SK-N-SH (cell line): Measurements from ENCODE around the gene FMNL1. TPM values are rescaled to one million over a fixed set of nuclear protein-coding genes. Genes with fewer than 3 reads are reported as not detected.

Experiments used
- CTCF ChIA-PET: fragments of 300-600, 350-600 bp; formaldehyde crosslinking; extraction: SDS; loops from one replicate; lab custom pipeline; 2021; lab: Yijun Ruan, JAX
- POLR2A ChIA-PET: fragments of 350-600 bp; sonication (Branson Sonifier 250); formaldehyde crosslinking; extraction: SDS; loops from one replicate; lab custom pipeline; 2020; ENCODE audit warnings: antibody characterized with exemption, inconsistent platforms; lab: Yijun Ruan, JAX
- DNase-seq: peaks from one replicate; pipeline ENCODE4 v3.0.0; 2012
- H2AFZ ChIP-seq: fragments of 200-600 bp; sonication (generic); 2 replicates; pipeline ENCODE4 v1.8.1; 2016; ENCODE audit warnings: antibody characterized with exemption, mild to moderate bottlenecking, low read depth
- H3F3A ChIP-seq: fragments of 200-600 bp; sonication (generic); replicated peaks from 2 replicates; pipeline ENCODE3; 2016; ENCODE audit warnings: antibody characterized with exemption, mild to moderate bottlenecking; ENCODE audit not compliant: insufficient read depth
- H3K27ac ChIP-seq, 2 experiments: fragments of 200-500 bp in 1 of 2; fragments of 200-600 bp in 1 of 2; sonication (Bioruptor generic) in 1 of 2; sonication (generic), shearing (Covaris generic) in 1 of 2; 2 replicates each; pipeline versions ENCODE4 v1.5.1 to v1.6.1; 2014 to 2016; ENCODE audit warnings: low read depth in 2 of 2, inconsistent platforms in 1 of 2, low read length in 1 of 2, mild to moderate bottlenecking in 1 of 2, mixed read lengths in 1 of 2
- H3K27me3 ChIP-seq: fragments of 200-600 bp; sonication (generic), shearing (Covaris generic); 2 replicates; pipeline ENCODE4 v1.6.1; 2016; ENCODE audit warnings: mixed run types; ENCODE audit not compliant: insufficient read depth
- H3K36me3 ChIP-seq, 2 experiments: fragments of 200-500 bp in 1 of 2; fragments of 200-600 bp in 1 of 2; sonication (Bioruptor generic) in 1 of 2; sonication (generic) in 1 of 2; replicated peaks in 1 of 2; 2 replicates each; pipeline versions ENCODE3 to v1.5.1; 2014 to 2016; ENCODE audit warnings: low read length in 1 of 2, mild to moderate bottlenecking in 1 of 2; ENCODE audit not compliant: insufficient read depth in 2 of 2, control insufficient read depth in 1 of 2
- H3K4me1 ChIP-seq, 2 experiments: fragments of 200-500 bp in 1 of 2; fragments of 200-600 bp in 1 of 2; sonication (Bioruptor generic) in 1 of 2; sonication (generic), shearing (Covaris generic) in 1 of 2; 2 replicates each; pipeline versions ENCODE4 v1.5.1 to v1.6.1; 2014 to 2016; ENCODE audit warnings: low read depth in 1 of 2, low read length in 1 of 2, mixed run types in 1 of 2; ENCODE audit not compliant: insufficient read depth in 2 of 2, control insufficient read depth in 1 of 2
- H3K4me2 ChIP-seq: fragments of 200-600 bp; sonication (generic), shearing (Covaris generic); 2 replicates; pipeline ENCODE4 v1.6.1; 2017; ENCODE audit warnings: mixed run types
- H3K4me3 ChIP-seq, 2 experiments: fragments of 200-500 bp in 1 of 2; fragments of 200-600 bp in 1 of 2; sonication (Bioruptor generic) in 1 of 2; sonication (generic), shearing (Covaris generic) in 1 of 2; 2 replicates each; pipeline versions ENCODE4 v1.5.1 to v1.8.1; 2014 to 2016; ENCODE audit warnings: low read depth in 2 of 2, inconsistent platforms in 1 of 2, low read length in 1 of 2, mild to moderate bottlenecking in 1 of 2, mixed read lengths in 1 of 2, moderate library complexity in 1 of 2
- H3K79me2 ChIP-seq: fragments of 200-600 bp; sonication (generic); 2 replicates; pipeline ENCODE4 v1.8.1; 2017; ENCODE audit warnings: mild to moderate bottlenecking; ENCODE audit not compliant: insufficient read depth
- H3K9ac ChIP-seq: fragments of 200-600 bp; sonication (generic); 2 replicates; pipeline ENCODE4 v1.6.1; 2017; ENCODE audit warnings: mixed run types
- H3K9me2 ChIP-seq: fragments of 200-600 bp; sonication (generic); 2 replicates; pipeline ENCODE4 v1.6.1; 2017; ENCODE audit warnings: mixed run types
- H3K9me3 ChIP-seq: fragments of 200-600 bp; sonication (generic); 2 replicates; pipeline ENCODE4 v1.6.1; 2017; ENCODE audit warnings: mixed run types, mild to moderate bottlenecking, moderate library complexity
- H4K20me1 ChIP-seq: fragments of 200-600 bp; sonication (generic); 2 replicates; pipeline ENCODE4 v1.6.1; 2017; ENCODE audit warnings: mild to moderate bottlenecking, mixed run types; ENCODE audit not compliant: insufficient read depth
- EP300 ChIP-seq, 2 experiments: IDR thresholded peaks; 2 replicates each; pipeline versions ENCODE4 v1.4.0 to v1.6.1; 2012; ENCODE audit warnings: borderline replicate concordance in 1 of 2, low read depth in 1 of 2, low read length in 1 of 2
- GATA2 ChIP-seq: sonication (generic); formaldehyde crosslinking; IDR thresholded peaks from 2 replicates; pipeline ENCODE4 v1.5.0; 2020; ENCODE audit warnings: mild to moderate bottlenecking, missing genetic modification reagents
- NFIC ChIP-seq: IDR thresholded peaks from 2 replicates; pipeline ENCODE4 v1.4.0; 2012; ENCODE audit warnings: borderline replicate concordance
- POLR2AphosphoS5 ChIP-seq: IDR thresholded peaks from 2 replicates; pipeline ENCODE4 v1.6.1; 2012; ENCODE audit warnings: low read depth, low read length
- RAD21 ChIP-seq: IDR thresholded peaks from 2 replicates; pipeline ENCODE4 v1.6.1; 2012; ENCODE audit warnings: mild to moderate bottlenecking, low read length
- SMC3 ChIP-seq: IDR thresholded peaks from 2 replicates; pipeline ENCODE4 v1.6.1; 2012; ENCODE audit warnings: low read depth, low read length, improper control_type of control experiment
- TAF1 ChIP-seq: IDR thresholded peaks from 2 replicates; pipeline ENCODE4 v1.6.1; 2012; ENCODE audit warnings: low read depth, mild to moderate bottlenecking, low read length, moderate library complexity, borderline replicate concordance
- ZBTB33 ChIP-seq: IDR thresholded peaks from 2 replicates; pipeline ENCODE4 v1.4.0; 2012; ENCODE audit warnings: low read depth, borderline replicate concordance
- WGBS: methylation state at CpG from one replicate; pipeline ENCODE4 v1.1.6; 2017; ENCODE audit warnings: low lambda C conversion rate; 5-methylcytosine and 5-hydroxymethylcytosine counted together
- polyA plus RNA-seq, 3 experiments: library from polyadenylated mRNA; depleted of rRNA; stranded (reverse); fragments of >200 nt; gene quantifications; 2 replicates each; pipeline ENCODE4 v1.2.3, GENCODE V29; 2012

FMNL1 gene
- polyA plus RNA-seq, 1 of the 3 experiments (the other 2 are of a cell fraction) = 2.8 TPM

- DNase-seq = no peak
- TF ChIP-seq RAD21 = no peak
- no peak overlapping the region for H3K9ac ChIP-seq
- no peaks in the 10 kb centered on the region for H4K20me1 ChIP-seq
- no peaks in the 10 kb centered on the region for H3K36me3 ChIP-seq
- H3K79me2 ChIP-seq = no peaks in the 10 kb centered on the region
- H3K4me1 ChIP-seq = no peaks in the 10 kb centered on the region; a peak in 1 of 4 replicates
- no peaks in the 10 kb centered on the region for H3K27me3 ChIP-seq
- POLR2A ChIA-PET = no interaction called here
- no peak overlapping the region for H3K4me3 ChIP-seq
- peaks cover 21% of the 10 kb centered on the region for H3F3A ChIP-seq
- H3K27ac ChIP-seq = no peak overlapping the region
- H3K9me2 ChIP-seq = no peaks in the 10 kb centered on the region
- no peak overlapping the region for H3K4me2 ChIP-seq
- CTCF ChIA-PET = interaction anchor here (1.0 to 3.4 kb wide), 3 partner anchors 10 to 52 kb away, joined by 3 to 8 read pairs (median 8); no protein-coding TSS in a partner anchor
- 89% methylated on average over 14 of the region's 16 CpGs for WGBS
- H2AFZ ChIP-seq = no peak overlapping the region
- no peaks in the 10 kb centered on the region for H3K9me3 ChIP-seq
Observed at GRCh38 chr17:45257115-45257514, 35.4 kb downstream of the FMNL1 start.

GRCh38 chr17:45258981-45259380, 37.3 kb downstream of the FMNL1 start:
- Histone ChIP-seq H3K4me1 (no peaks in the 10 kb centered on the region; a peak in 1 of 4 replicates), H3K79me2 (no peaks in the 10 kb centered on the region), H3K27me3 (no peaks in the 10 kb centered on the region), H3F3A (peaks cover 21% of the 10 kb centered on the region), H3K27ac (no peak overlapping the region), H3K9ac (no peak overlapping the region), H4K20me1 (peaks cover 9% of the 10 kb centered on the region; the same call in 1 of the 2 replicates), H2AFZ (no peak overlapping the region), H3K4me3 (no peak overlapping the region), H3K4me2 (no peak overlapping the region), H3K9me2 (no peaks in the 10 kb centered on the region), H3K9me3 (no peaks in the 10 kb centered on the region), H3K36me3 (peaks cover 5 to 10% of the 10 kb centered on the region in 2 experiments)
- ChIA-PET POLR2A (no interaction called here), CTCF (interaction anchor here (1.0 to 3.4 kb wide), 7 partner anchors 10 to 136 kb away, joined by 3 to 8 read pairs (median 5); no protein-coding TSS in a partner anchor)
- 66% methylated on average over 5 of the region's 5 CpGs for WGBS
- no peak for DNase-seq
- TF ChIP-seq POLR2AphosphoS5 (no peak), NFIC (no peak), TAF1 (no peak), GATA2 (CRISPR knock-in tag) (no peak)

GRCh38 chr17:45260204-45260783, 38.6 kb downstream of the FMNL1 start:
- Histone ChIP-seq H3K79me2 (no peaks in the 10 kb centered on the region), H3K9me2 (no peaks in the 10 kb centered on the region), H3K36me3 (peaks cover 18 to 21% of the 10 kb centered on the region in 2 experiments), H3K4me1 (no peaks in the 10 kb centered on the region; a peak in 1 of 4 replicates), H4K20me1 (peaks cover 23% of the 10 kb centered on the region), H3K4me3 (no peak overlapping the region), H2AFZ (no peak overlapping the region), H3F3A (peaks cover 26% of the 10 kb centered on the region), H3K27me3 (no peaks in the 10 kb centered on the region), H3K9me3 (no peaks in the 10 kb centered on the region), H3K4me2 (no peak overlapping the region), H3K9ac (no peak overlapping the region), H3K27ac (no peak overlapping the region)
- ChIA-PET POLR2A (no interaction called here), CTCF (interaction anchor here (0.8 to 2.3 kb wide), 6 partner anchors 9 to 125 kb away, joined by 3 to 8 read pairs (median 4); no protein-coding TSS in a partner anchor)
- DNase-seq = no peak
- 87% methylated on average over 7 of the region's 7 CpGs for whole genome bisulfite sequencing
- TF ChIP-seq SMC3 (no peak), GATA2 (CRISPR knock-in tag) (no peak), EP300 (IDR thresholded peaks at IDR 0.05; ENCODE audit: borderline replicate concordance in 1 of 2, low read depth in 1 of 2, low read length in 1 of 2) (no peak), ZBTB33 (no peak)
